NCI-H526 treated with DMSO at 0.1 percent for 48 hours (cell line): ENCODE data around the gene TXK.

Source experiments
- DNase-seq: peaks from one replicate; lab custom pipeline; 2025; lab: John Stamatoyannopoulos, UW

TXK gene

GRCh38 chr4:48103483-48104139 lies 30.4 kb downstream of the TXK start:
- no peak for DNase-seq

- DNase-seq = no peak
Measured at GRCh38 chr4:48102303-48102702, 31.7 kb downstream of the TXK start.

GRCh38 chr4:48100256-48100655 lies 33.8 kb downstream of the TXK start:
- DNase-seq = no peak

GRCh38 chr4:48095441-48095840 lies 38.6 kb downstream of the TXK start:
- no peak for DNase-seq

- DNase-seq = no peak
Measured at GRCh38 chr4:48093991-48094416, 40.0 kb downstream of the TXK start.

GRCh38 chr4:48090621-48091020 lies 43.4 kb downstream of the TXK start:
- no peak for DNase-seq

GRCh38 chr4:48085821-48086589 lies 48.0 kb downstream of the TXK start:
- DNase-seq = no peak

- DNase-seq = no peak
Measured at GRCh38 chr4:48082956-48083355, 51.1 kb downstream of the TXK start.

GRCh38 chr4:48081196-48081595 lies 52.9 kb downstream of the TXK start:
- DNase-seq = no peak

- DNase-seq = no peak
Measured at GRCh38 chr4:48079972-48080391, 54.1 kb downstream of the TXK start.

- no peak for DNase-seq
Measured at GRCh38 chr4:48078862-48079655, 55.0 kb downstream of the TXK start.

- DNase-seq = no peak
Measured at GRCh38 chr4:48078425-48078824, 55.6 kb downstream of the TXK start.

GRCh38 chr4:48074657-48075056 lies 59.4 kb downstream of the TXK start:
- no peak for DNase-seq

GRCh38 chr4:48073567-48074103 lies 60.4 kb downstream of the TXK start:
- no peak for DNase-seq

GRCh38 chr4:48071191-48071590 lies 62.9 kb downstream of the TXK start:
- DNase-seq = no peak

- no peak for DNase-seq
Measured at GRCh38 chr4:48069026-48069425, 65.0 kb downstream of the TXK start.

- DNase-seq = no peak
Measured at GRCh38 chr4:48068182-48068581, 65.9 kb downstream of the TXK start.

GRCh38 chr4:48067536-48067935 lies 66.5 kb downstream of the TXK start:
- no peak for DNase-seq

- DNase-seq = no peak
Measured at GRCh38 chr4:48065587-48066052, 68.4 kb downstream of the TXK start.

- no peak for DNase-seq
Measured at GRCh38 chr4:48064349-48064748, 69.7 kb downstream of the TXK start.

GRCh38 chr4:48058617-48059530 lies 75.2 kb downstream of the TXK start:
- no peak for DNase-seq
